MM.1S (cell line): ENCODE results near the gene FAM120A.

Source experiments
- DNase-seq: peaks from one replicate; pipeline ENCODE4 v3.0.0-alpha.2; 2015
- H2AFZ ChIP-seq: fragments of 300-600 bp; sonication (generic); 2 replicates; pipeline ENCODE4 v1.6.0; 2016; ENCODE audit warnings: antibody characterized with exemption, low read length
- H3F3A ChIP-seq: fragments of 300-600 bp; sonication (generic); 2 replicates; pipeline ENCODE4 v1.6.1; 2016; ENCODE audit warnings: mild to moderate bottlenecking, antibody characterized with exemption, low read length, moderate library complexity, mixed read lengths; ENCODE audit not compliant: insufficient read depth
- H3K27ac ChIP-seq: fragments of 300-600 bp; sonication (generic); 2 replicates; pipeline ENCODE4 v1.5.1; 2016; ENCODE audit warnings: mild to moderate bottlenecking, low read length
- H3K27me3 ChIP-seq: fragments of 300-600 bp; sonication (generic); replicated peaks from 2 replicates; pipeline ENCODE4 v1.6.0; 2016; ENCODE audit warnings: low read length; ENCODE audit not compliant: insufficient read depth
- H3K36me3 ChIP-seq: fragments of 300-600 bp; sonication (generic); replicated peaks from 2 replicates; pipeline ENCODE4 v1.6.1; 2016; ENCODE audit warnings: mild to moderate bottlenecking, low read length, mixed read lengths; ENCODE audit not compliant: insufficient read depth
- H3K4me1 ChIP-seq: fragments of 300-600 bp; sonication (generic); 2 replicates; pipeline ENCODE4 v1.6.1; 2016; ENCODE audit warnings: low read length, mixed read lengths
- H3K4me2 ChIP-seq: fragments of 300-600 bp; sonication (generic); 2 replicates; pipeline ENCODE4 v1.6.0; 2016; ENCODE audit warnings: low read depth, low read length
- H3K4me3 ChIP-seq: fragments of 300-600 bp; sonication (generic); 2 replicates; pipeline ENCODE4 v1.5.1; 2016; ENCODE audit warnings: low read length, mixed read lengths
- H3K79me2 ChIP-seq: fragments of 300-600 bp; sonication (generic); 2 replicates; pipeline ENCODE4 v1.6.1; 2016; ENCODE audit warnings: mixed run types, low read length, mixed read lengths
- H3K9ac ChIP-seq: fragments of 300-600 bp; sonication (generic); 2 replicates; pipeline ENCODE4 v1.6.1; 2016; ENCODE audit warnings: low read length, mixed read lengths
- H3K9me2 ChIP-seq: fragments of 300-600 bp; sonication (generic); replicated peaks from 2 replicates; pipeline ENCODE4 v1.6.1; 2016; ENCODE audit warnings: mild to moderate bottlenecking, low read length, mixed read lengths; ENCODE audit not compliant: insufficient read depth
- H3K9me3 ChIP-seq: fragments of 300-600 bp; sonication (generic); replicated peaks from 2 replicates; pipeline ENCODE4 v1.6.1; 2016; ENCODE audit warnings: mild to moderate bottlenecking, low read length, mixed read lengths; ENCODE audit not compliant: insufficient read depth
- H4K20me1 ChIP-seq: fragments of 300-600 bp; sonication (generic); 2 replicates; pipeline ENCODE4 v1.6.1; 2016; ENCODE audit warnings: mild to moderate bottlenecking, low read length, moderate library complexity, mixed read lengths; ENCODE audit not compliant: insufficient read depth
- EZH2 ChIP-seq: fragments of 300-600 bp; sonication (generic); optimal IDR thresholded peaks from 2 replicates; pipeline ENCODE3; 2017; ENCODE audit warnings: low read depth, mild to moderate bottlenecking, antibody characterized with exemption, low read length, mixed read lengths
- EZH2phosphoT487 ChIP-seq: fragments of 300-600 bp; sonication (generic); IDR thresholded peaks from 2 replicates; pipeline ENCODE4 v1.6.1; 2018; ENCODE audit warnings: antibody characterized with exemption, low read length
- TF ChIP-seq, protein P1 (sequence below): fragments of 300-600 bp; sonication (generic); IDR thresholded peaks from 2 replicates; pipeline ENCODE4 v1.5.1; 2016; ENCODE audit warnings: antibody characterized with exemption, low read length, mixed read lengths

FAM120A gene

DNA sequence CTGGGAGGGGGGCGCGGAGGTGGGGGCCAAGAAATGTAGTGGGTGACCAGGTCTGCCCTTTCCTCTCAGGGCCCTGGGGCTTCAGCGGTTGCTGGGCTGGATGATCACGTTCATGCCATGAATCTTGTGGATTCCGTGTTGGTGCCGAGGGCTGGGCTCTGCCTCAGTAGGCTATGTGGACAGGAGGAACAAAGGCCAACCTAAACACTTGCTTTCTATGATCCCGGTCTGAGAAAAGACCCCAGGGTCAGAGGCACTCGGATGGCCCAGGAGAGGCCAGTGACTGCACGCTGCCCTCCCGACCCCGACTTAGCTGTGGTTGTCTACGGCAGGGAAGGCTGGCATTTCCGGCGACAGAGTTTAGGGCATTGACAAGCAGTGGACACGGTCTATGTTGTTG lies 151.5 kb downstream of the FAM120A start:
- no peak for DNase-seq
- no peak overlapping the region for H2AFZ ChIP-seq
- H3K9me2 ChIP-seq = no peaks in the 10 kb centered on the region
- H4K20me1 ChIP-seq = no peaks in the 10 kb centered on the region
- 0 out of 2 replicates have a peak, but pooled peaks cover 6% of the 10 kb centered on the region for H3K4me1 ChIP-seq
- H3K9ac ChIP-seq = no peak overlapping the region
- H3K36me3 ChIP-seq = no peaks in the 10 kb centered on the region
- H3K4me3 ChIP-seq = no peak overlapping the region
- no peak overlapping the region for H3K4me2 ChIP-seq
- no peak overlapping the region for H3K27ac ChIP-seq
- no peaks in the 10 kb centered on the region for H3K9me3 ChIP-seq
- H3F3A ChIP-seq = no peaks in the 10 kb centered on the region
- TF ChIP-seq, protein P1, sequence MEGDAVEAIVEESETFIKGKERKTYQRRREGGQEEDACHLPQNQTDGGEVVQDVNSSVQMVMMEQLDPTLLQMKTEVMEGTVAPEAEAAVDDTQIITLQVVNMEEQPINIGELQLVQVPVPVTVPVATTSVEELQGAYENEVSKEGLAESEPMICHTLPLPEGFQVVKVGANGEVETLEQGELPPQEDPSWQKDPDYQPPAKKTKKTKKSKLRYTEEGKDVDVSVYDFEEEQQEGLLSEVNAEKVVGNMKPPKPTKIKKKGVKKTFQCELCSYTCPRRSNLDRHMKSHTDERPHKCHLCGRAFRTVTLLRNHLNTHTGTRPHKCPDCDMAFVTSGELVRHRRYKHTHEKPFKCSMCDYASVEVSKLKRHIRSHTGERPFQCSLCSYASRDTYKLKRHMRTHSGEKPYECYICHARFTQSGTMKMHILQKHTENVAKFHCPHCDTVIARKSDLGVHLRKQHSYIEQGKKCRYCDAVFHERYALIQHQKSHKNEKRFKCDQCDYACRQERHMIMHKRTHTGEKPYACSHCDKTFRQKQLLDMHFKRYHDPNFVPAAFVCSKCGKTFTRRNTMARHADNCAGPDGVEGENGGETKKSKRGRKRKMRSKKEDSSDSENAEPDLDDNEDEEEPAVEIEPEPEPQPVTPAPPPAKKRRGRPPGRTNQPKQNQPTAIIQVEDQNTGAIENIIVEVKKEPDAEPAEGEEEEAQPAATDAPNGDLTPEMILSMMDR = no peak
- no peak for TF ChIP-seq EZH2
- no peak for TF ChIP-seq EZH2phosphoT487
- no peaks in the 10 kb centered on the region for H3K27me3 ChIP-seq
- H3K79me2 ChIP-seq = peaks cover 30% of the 10 kb centered on the region

DNA sequence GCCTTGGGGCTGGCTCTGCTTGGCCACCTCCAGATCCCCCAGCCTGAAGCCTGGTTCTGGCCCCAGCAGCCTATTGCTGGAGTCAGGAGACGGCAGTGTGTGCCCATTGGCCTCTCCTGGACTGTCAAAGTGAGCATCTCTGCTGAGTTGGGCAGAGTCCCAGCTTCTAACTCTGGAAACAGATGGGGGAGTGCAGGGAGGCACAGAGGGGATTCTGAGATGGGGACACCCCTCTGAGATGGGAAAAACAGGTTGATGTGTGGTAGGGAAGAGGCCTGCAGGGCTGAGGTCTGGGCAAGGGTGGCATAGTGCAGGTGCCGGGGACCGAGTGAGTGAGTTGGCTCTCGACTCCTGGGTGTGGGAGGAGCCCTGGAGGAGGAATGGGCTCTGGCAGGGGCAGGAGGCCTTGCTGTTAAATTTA lies 152.4 kb downstream of the FAM120A start:
- H3K36me3 ChIP-seq = no peaks in the 10 kb centered on the region
- no peak overlapping the region for H3K4me2 ChIP-seq
- no peak overlapping the region for H2AFZ ChIP-seq
- TF ChIP-seq EZH2 = no peak
- TF ChIP-seq, protein P1 = no peak
- no peak for TF ChIP-seq EZH2phosphoT487
- H3K9ac ChIP-seq = no peak overlapping the region
- DNase-seq = no peak
- no peaks in the 10 kb centered on the region for H3K9me2 ChIP-seq
- H3F3A ChIP-seq = no peaks in the 10 kb centered on the region
- no peaks in the 10 kb centered on the region for H3K27me3 ChIP-seq
- no peak overlapping the region for H3K27ac ChIP-seq
- 0 out of 2 replicates have a peak, but pooled peaks cover 6% of the 10 kb centered on the region for H3K4me1 ChIP-seq
- no peaks in the 10 kb centered on the region for H3K9me3 ChIP-seq
- no peaks in the 10 kb centered on the region for H4K20me1 ChIP-seq
- peaks cover 25% of the 10 kb centered on the region for H3K79me2 ChIP-seq
- no peak overlapping the region for H3K4me3 ChIP-seq

DNA sequence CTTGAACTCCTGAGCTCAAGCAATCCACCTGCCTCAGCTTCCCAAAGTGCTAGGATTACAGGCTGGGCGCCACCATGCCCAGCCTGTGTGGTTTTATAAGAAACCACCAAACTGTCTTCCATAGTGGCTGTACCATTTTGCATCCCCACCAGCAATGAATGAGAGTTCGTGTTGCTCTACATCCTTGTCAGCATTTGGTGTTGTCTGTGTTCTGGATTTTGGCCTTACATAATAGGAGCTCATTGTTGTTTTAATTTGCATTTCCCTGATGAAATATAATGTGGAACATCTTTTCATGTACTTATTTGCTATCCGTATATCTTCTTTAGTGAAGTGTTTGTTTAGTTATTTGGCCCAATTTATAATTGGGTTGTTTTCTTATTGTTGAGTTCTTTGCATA lies 154.7 kb downstream of the FAM120A start:
- Histone ChIP-seq H3F3A (no peaks in the 10 kb centered on the region), H3K79me2 (peaks cover 24% of the 10 kb centered on the region), H3K27me3 (no peaks in the 10 kb centered on the region), H3K36me3 (no peaks in the 10 kb centered on the region), H3K27ac (no peak overlapping the region), H4K20me1 (no peaks in the 10 kb centered on the region), H3K9me3 (no peaks in the 10 kb centered on the region), H3K4me3 (no peak overlapping the region), H3K9ac (no peak overlapping the region), H3K4me1 (no peaks in the 10 kb centered on the region), H2AFZ (no peak overlapping the region), H3K9me2 (no peaks in the 10 kb centered on the region), H3K4me2 (no peak overlapping the region)
- no peak for DNase-seq
- TF ChIP-seq EZH2 = no peak
- TF ChIP-seq, protein P1 = no peak
- TF ChIP-seq EZH2phosphoT487 = no peak
